Trophoblast cell (in vitro differentiated cells and primary cell): ENCODE results near the gene C11orf97.
"Not testable (repeated sequence)": the region's sequence is repeated elsewhere in the genome, so short reads cannot be mapped to it uniquely, and the experiment has no call there.

ENCODE experiments used
- DNase-seq, 2 donors: peaks; one replicate each; pipeline ENCODE4 v3.0.0-alpha.2; 2016
- H2AFZ ChIP-seq: 2 replicates; pipeline ENCODE4 v1.6.1; 2013; ENCODE audit warnings: low read length, moderate library complexity, mild to moderate bottlenecking; ENCODE audit not compliant: insufficient read depth, poor library complexity
- H2AK5ac ChIP-seq: 2 replicates; pipeline ENCODE4 v1.6.1; 2013; ENCODE audit warnings: mild to moderate bottlenecking, low read length
- H2BK120ac ChIP-seq: 2 replicates; pipeline ENCODE4 v1.6.1; 2013; ENCODE audit warnings: low read length, mild to moderate bottlenecking, moderate library complexity; ENCODE audit not compliant: insufficient read depth, poor library complexity
- H2BK12ac ChIP-seq: 2 replicates; pipeline ENCODE4 v1.6.1; 2013; ENCODE audit warnings: mild to moderate bottlenecking, low read length, moderate library complexity
- H2BK5ac ChIP-seq: 2 replicates; pipeline ENCODE4 v1.6.1; 2013; ENCODE audit warnings: low read length, low read depth, moderate library complexity, mild to moderate bottlenecking; ENCODE audit not compliant: poor library complexity
- H3K14ac ChIP-seq: 2 replicates; pipeline ENCODE4 v1.6.1; 2013; ENCODE audit warnings: mild to moderate bottlenecking, low read length
- H3K18ac ChIP-seq: 2 replicates; pipeline ENCODE4 v1.6.1; 2013; ENCODE audit warnings: mild to moderate bottlenecking, low read length
- H3K23ac ChIP-seq: 2 replicates; pipeline ENCODE4 v1.6.1; 2013; ENCODE audit warnings: low read length
- H3K27ac ChIP-seq: 2 replicates; pipeline ENCODE4 v1.5.1; 2013; ENCODE audit warnings: low read depth, mild to moderate bottlenecking, inconsistent platforms, low read length, moderate library complexity
- H3K27me3 ChIP-seq: 2 replicates; pipeline ENCODE4 v1.6.1; 2013; ENCODE audit warnings: inconsistent platforms, mild to moderate bottlenecking, low read length, moderate library complexity; ENCODE audit not compliant: insufficient read depth
- H3K36me3 ChIP-seq, 2 experiments: 1 replicate in 1 of 2; 2 replicates in 1 of 2; pipeline ENCODE4 v1.6.1; 2013; ENCODE audit warnings: low read length in 2 of 2, mild to moderate bottlenecking in 2 of 2, moderate library complexity in 1 of 2; ENCODE audit not compliant: insufficient read depth in 2 of 2, control insufficient read depth in 1 of 2
- H3K4ac ChIP-seq: 2 replicates; pipeline ENCODE4 v1.6.1; 2013; ENCODE audit warnings: low read depth, mild to moderate bottlenecking, low read length, moderate library complexity
- H3K4me1 ChIP-seq, 2 experiments: 1 replicate in 1 of 2; 2 replicates in 1 of 2; pipeline ENCODE4 v1.6.1; 2013; ENCODE audit warnings: low read length in 2 of 2, mild to moderate bottlenecking in 2 of 2, moderate library complexity in 1 of 2; ENCODE audit not compliant: insufficient read depth in 2 of 2, control insufficient read depth in 1 of 2
- H3K4me2 ChIP-seq: 2 replicates; pipeline ENCODE4 v1.6.1; 2013; ENCODE audit warnings: inconsistent platforms, mild to moderate bottlenecking, low read length, moderate library complexity
- H3K4me3 ChIP-seq: 2 replicates; pipeline ENCODE4 v1.5.1; 2013; ENCODE audit warnings: mild to moderate bottlenecking, low read depth, low read length, inconsistent platforms
- H3K79me1 ChIP-seq: one replicate; pipeline ENCODE4 v1.6.1; 2013; ENCODE audit warnings: low read length
- H3K79me2 ChIP-seq: 2 replicates; pipeline ENCODE4 v1.6.1; 2013; ENCODE audit warnings: low read length, mild to moderate bottlenecking; ENCODE audit not compliant: control insufficient read depth, insufficient read depth, poor library complexity
- H3K9ac ChIP-seq: 2 replicates; pipeline ENCODE4 v1.6.1; 2013; ENCODE audit warnings: mild to moderate bottlenecking, low read length
- H3K9me3 ChIP-seq: 2 replicates; pipeline ENCODE4 v1.6.1; 2013; ENCODE audit warnings: low read depth, mild to moderate bottlenecking, control low read depth, inconsistent platforms, low read length; ENCODE audit not compliant: insufficient read depth
- H4K12ac ChIP-seq: 2 replicates; pipeline ENCODE4 v1.6.1; 2013; ENCODE audit warnings: low read depth, mild to moderate bottlenecking, low read length, moderate library complexity
- H4K8ac ChIP-seq: 2 replicates; pipeline ENCODE4 v1.6.1; 2013; ENCODE audit warnings: low read depth, mild to moderate bottlenecking, low read length, moderate library complexity
- H4K91ac ChIP-seq: one replicate; pipeline ENCODE4 v1.6.1; 2013; ENCODE audit warnings: low read depth, mild to moderate bottlenecking, low read length, moderate library complexity
- WGBS: extraction: QIAGEN DNeasy Blood & Tissue Kit; methylation state at CpG from one replicate; pipeline ENCODE4 v1.1.7; 2013; ENCODE audit warnings: missing lambda C conversion rate; ENCODE audit not compliant: insufficient read length, insufficient coverage; ENCODE audit errors: extremely low coverage; 5-methylcytosine and 5-hydroxymethylcytosine counted together

C11orf97 gene

GRCh38 chr11:94553938-94554337 lies 41.7 kb downstream of the C11orf97 start:
- Histone ChIP-seq H3K27me3 (no peaks in the 10 kb centered on the region), H2AFZ (no peak overlapping the region), H3K4me1 (peaks cover 0 to 3% of the 10 kb centered on the region in 2 experiments), H4K91ac (no peak overlapping the region), H3K79me1 (no peaks in the 10 kb centered on the region), H3K4me2 (no peak overlapping the region), H3K23ac (no peak overlapping the region), H2BK120ac (no peak overlapping the region), H4K8ac (no peak overlapping the region), H3K79me2 (no peaks in the 10 kb centered on the region), H3K9ac (no peak overlapping the region), H3K18ac (no peak overlapping the region), H2BK12ac (no peak overlapping the region), H3K4me3 (no peak overlapping the region), H2AK5ac (no peak overlapping the region), H3K27ac (no peak overlapping the region), H3K36me3 (no peaks in the 10 kb centered on the region), H3K9me3 (no peaks in the 10 kb centered on the region), H4K12ac (no peak overlapping the region), H2BK5ac (no peak overlapping the region), H3K14ac (no peak overlapping the region), H3K4ac (no peak overlapping the region)
- no CpG with 5 or more reads among the region's 1 CpG for WGBS
- DNase-seq, result no peak

- not testable (repeated sequence) for H2AFZ ChIP-seq, H3K18ac ChIP-seq, H3K4ac ChIP-seq, H2AK5ac ChIP-seq, H3K14ac ChIP-seq, H2BK5ac ChIP-seq, H3K4me1 ChIP-seq, H2BK12ac ChIP-seq, H3K36me3 ChIP-seq, H3K27ac ChIP-seq, H3K9ac ChIP-seq, H3K79me2 ChIP-seq, H3K23ac ChIP-seq, H2BK120ac ChIP-seq, H3K27me3 ChIP-seq, DNase-seq, H3K9me3 ChIP-seq, H4K12ac ChIP-seq, H3K4me3 ChIP-seq, H4K8ac ChIP-seq, H3K4me2 ChIP-seq, H4K91ac ChIP-seq, H3K79me1 ChIP-seq
- no CpG with 5 or more reads among the region's 8 CpGs for WGBS
These were observed 43.6 kb downstream of the C11orf97 start for GRCh38 chr11:94555752-94556329.

GRCh38 chr11:94557421-94557820 lies 45.2 kb downstream of the C11orf97 start:
- DNase-seq, result no peak
- no peak overlapping the region for H2BK5ac ChIP-seq
- no peaks in the 10 kb centered on the region for H3K27me3 ChIP-seq
- no peaks in the 10 kb centered on the region for H3K36me3 ChIP-seq
- no peak overlapping the region for H2AK5ac ChIP-seq
- no peak overlapping the region for H2BK120ac ChIP-seq
- H3K4ac ChIP-seq, result no peak overlapping the region
- no peak overlapping the region for H2BK12ac ChIP-seq
- no peak overlapping the region for H3K4me2 ChIP-seq
- no peak overlapping the region for H3K9ac ChIP-seq
- H3K23ac ChIP-seq, result no peak overlapping the region
- H2AFZ ChIP-seq, result no peak overlapping the region
- H4K8ac ChIP-seq, result no peak overlapping the region
- no peak overlapping the region for H3K18ac ChIP-seq
- H3K14ac ChIP-seq, result no peak overlapping the region
- no peaks in the 10 kb centered on the region for H3K79me2 ChIP-seq
- no peaks in the 10 kb centered on the region for H3K4me1 ChIP-seq
- H3K4me3 ChIP-seq, result no peak overlapping the region
- H3K9me3 ChIP-seq, result no peaks in the 10 kb centered on the region
- no peak overlapping the region for H4K91ac ChIP-seq
- H3K27ac ChIP-seq, result no peak overlapping the region
- no peaks in the 10 kb centered on the region for H3K79me1 ChIP-seq
- H4K12ac ChIP-seq, result no peak overlapping the region

GRCh38 chr11:94557992-94558391 lies 45.7 kb downstream of the C11orf97 start:
- Histone ChIP-seq H2BK12ac (no peak overlapping the region), H3K4me3 (no peak overlapping the region), H3K27me3 (no peaks in the 10 kb centered on the region), H3K36me3 (no peaks in the 10 kb centered on the region), H3K79me2 (no peaks in the 10 kb centered on the region), H3K14ac (no peak overlapping the region), H3K4ac (no peak overlapping the region), H3K9me3 (no peaks in the 10 kb centered on the region), H4K12ac (no peak overlapping the region), H2AK5ac (no peak overlapping the region), H4K91ac (no peak overlapping the region), H3K4me1 (peaks cover 2% of the 10 kb centered on the region in 2 experiments), H2BK5ac (no peak overlapping the region), H2BK120ac (no peak overlapping the region), H3K18ac (no peak overlapping the region), H3K27ac (no peak overlapping the region), H3K79me1 (no peaks in the 10 kb centered on the region), H3K23ac (no peak overlapping the region), H3K9ac (no peak overlapping the region), H4K8ac (no peak overlapping the region), H3K4me2 (no peak overlapping the region), H2AFZ (no peak overlapping the region)
- WGBS, result no CpG with 5 or more reads among the region's 1 CpG
- no peak for DNase-seq
